ENCODE measurements around the gene SHKBP1. TPM values are rescaled to one million over a fixed set of nuclear protein-coding genes. Genes with fewer than 3 reads are reported as not detected.

SHKBP1 gene
- total RNA-seq, 1 experiment from 2014 or later, result 85.5 TPM

GRCh38 chr19:40585982-40586422, 9.3 kb downstream of the SHKBP1 start:
- POLR2A ChIA-PET (ENCODE audit: low non-redundant PET), result no interaction called here
- no peak for DNase-seq (ENCODE audit: low spot score)

GRCh38 chr19:40586611-40587010, 9.9 kb downstream of the SHKBP1 start:
- H3K27me3 ChIP-seq (replicated peaks; ENCODE audit: insufficient read depth, low read depth, low read length, poor library complexity), result no peaks in the 10 kb centered on the region
- H3K27ac ChIP-seq (ENCODE audit: low read depth, low read length, poor library complexity, severe bottlenecking), result no peak overlapping the region
- POLR2A ChIA-PET (ENCODE audit: low non-redundant PET), result no interaction called here
- no peak overlapping the region for H3K4me3 ChIP-seq (ENCODE audit: low read depth, low read length, poor library complexity, severe bottlenecking)
- TF ChIP-seq EZH2 (IDR thresholded peaks at IDR 0.05; ENCODE audit: borderline replicate concordance, low read depth, low read length, poor library complexity, severe bottlenecking) (no peak), CTCF (conservative IDR thresholded peaks at IDR 0.05; ENCODE audit: low read depth, low read length) (no peak)
- no peak for DNase-seq (ENCODE audit: low spot score)
- peaks cover 5% of the 10 kb centered on the region for H3K36me3 ChIP-seq (ENCODE audit: insufficient read depth, low read length, poor library complexity, severe bottlenecking)
- intact Hi-C loops (cut with micrococcal nuclease; ENCODE audit: unreplicated experiment), result no loop called here
- no TSS peak for BruUV-seq (replicated peaks)
- H3K9me3 ChIP-seq (ENCODE audit: low read depth, low read length, poor library complexity, severe bottlenecking), result no peaks in the 10 kb centered on the region
- H3K4me1 ChIP-seq (ENCODE audit: insufficient read depth, low read length, poor library complexity, severe bottlenecking), result no peaks in the 10 kb centered on the region
- CTCF ChIA-PET, result no interaction called here

More at GRCh38 chr19:40585982-40586422, 9.3 kb downstream of the SHKBP1 start:
- H3K9me3 ChIP-seq (ENCODE audit: low read depth, low read length, poor library complexity, severe bottlenecking), result no peaks in the 10 kb centered on the region
- no peak overlapping the region for H3K27ac ChIP-seq (ENCODE audit: low read depth, low read length, poor library complexity, severe bottlenecking)
- no peak overlapping the region for H3K4me3 ChIP-seq (ENCODE audit: low read depth, low read length, poor library complexity, severe bottlenecking)
- CTCF ChIA-PET, result interaction anchor here (0.6 to 1.1 kb wide), 2 partner anchors 13 to 302 kb away, joined by 3 to 9 read pairs; no protein-coding TSS in a partner anchor
- intact Hi-C loops (cut with micrococcal nuclease; ENCODE audit: unreplicated experiment), result no loop called here
- H3K27me3 ChIP-seq (replicated peaks; ENCODE audit: insufficient read depth, low read depth, low read length, poor library complexity), result no peaks in the 10 kb centered on the region
- TF ChIP-seq CTCF (conservative IDR thresholded peaks at IDR 0.05; ENCODE audit: low read depth, low read length) (no peak), EZH2 (IDR thresholded peaks at IDR 0.05; ENCODE audit: borderline replicate concordance, low read depth, low read length, poor library complexity, severe bottlenecking) (no peak)
- H3K4me1 ChIP-seq (ENCODE audit: insufficient read depth, low read length, poor library complexity, severe bottlenecking), result no peaks in the 10 kb centered on the region
- BruUV-seq (replicated peaks), result no TSS peak
- H3K36me3 ChIP-seq (ENCODE audit: insufficient read depth, low read length, poor library complexity, severe bottlenecking), result peaks cover 8% of the 10 kb centered on the region

GRCh38 chr19:40588110-40588854, 11.6 kb downstream of the SHKBP1 start:
- no peak for TF ChIP-seq CTCF (conservative IDR thresholded peaks at IDR 0.05; ENCODE audit: low read depth, low read length)
- no peak for TF ChIP-seq EZH2 (IDR thresholded peaks at IDR 0.05; ENCODE audit: borderline replicate concordance, low read depth, low read length, poor library complexity, severe bottlenecking)
- H3K9me3 ChIP-seq (ENCODE audit: low read depth, low read length, poor library complexity, severe bottlenecking), result no peaks in the 10 kb centered on the region
- H3K4me3 ChIP-seq (ENCODE audit: low read depth, low read length, poor library complexity, severe bottlenecking), result no peak overlapping the region
- no TSS peak for BruUV-seq (replicated peaks)
- no peaks in the 10 kb centered on the region for H3K36me3 ChIP-seq (ENCODE audit: insufficient read depth, low read length, poor library complexity, severe bottlenecking)
- no peaks in the 10 kb centered on the region for H3K4me1 ChIP-seq (ENCODE audit: insufficient read depth, low read length, poor library complexity, severe bottlenecking)
- ChIA-PET POLR2A (ENCODE audit: low non-redundant PET) (interaction anchor here (0.6 kb wide), 1 partner anchor 1152 kb away, joined by 3 read pairs; the partner anchor contains the start of gene RPS16), CTCF (no interaction called here)
- peak overlapping the region; percentile 16 for H3K27ac ChIP-seq (ENCODE audit: low read depth, low read length, poor library complexity, severe bottlenecking)
- H3K27me3 ChIP-seq (replicated peaks; ENCODE audit: insufficient read depth, low read depth, low read length, poor library complexity), result no peaks in the 10 kb centered on the region
- intact Hi-C loops (cut with micrococcal nuclease; ENCODE audit: unreplicated experiment), result no loop called here
- no peak for DNase-seq (ENCODE audit: low spot score)
